HCT116 (cell line): ENCODE data around the gene SDK2. TPM values are rescaled to one million over a fixed set of nuclear protein-coding genes. Genes with fewer than 3 reads are reported as not detected.
A peak's percentile ranks its signal among the peaks of the same experiment; 100 is the strongest.

Experiments used
- ATAC-seq: fragments of 200-7000 bp; cut with Tn5 transposase; 2 replicates; pipeline ENCODE4 v1.9.1; 2020; ENCODE audit warnings: mild to moderate bottlenecking, moderate library complexity
- BruUV-seq: library from RNA; stranded (reverse); fragments of 400-500 nt; replicated peaks from 2 replicates; lab custom pipeline; 2021; lab: Mats Ljungman, UMichigan
- CTCF ChIA-PET: fragments of 300-600 bp; sonication (Branson Sonifier 250); formaldehyde crosslinking; loops from one replicate; lab custom pipeline; 2021; ENCODE audit warnings: antibody characterized with exemption; lab: Charles Lee
- POLR2A ChIA-PET: fragments of 300-600, 350-600 bp; sonication (Branson Sonifier 250); formaldehyde crosslinking; loops from one replicate; lab custom pipeline; 2021; ENCODE audit warnings: antibody characterized with exemption; lab: Charles Lee
- RAD21 ChIA-PET, 2 experiments: fragments of 300-600 bp; sonication (Branson Sonifier 250); formaldehyde crosslinking; loops; one replicate each; lab custom pipeline; 2023; ENCODE audit warnings: low total read pairs in 2 of 2; ENCODE audit not compliant: uncharacterized antibody in 2 of 2, unreplicated experiment in 2 of 2, low non-redundant PET in 1 of 2; lab: Charles Lee
- DNase-seq: peaks from one replicate; pipeline ENCODE4 v3.0.0-alpha.2; 2010; ENCODE audit warnings: low read depth, low spot score
- H2AFZ ChIP-seq: fragments of 200-600 bp; shearing (Covaris generic), sonication (generic); 2 replicates; pipeline ENCODE4 v1.6.1; 2017; ENCODE audit warnings: low read depth, mixed run types, mixed read lengths, antibody characterized with exemption, low read length; ENCODE audit not compliant: poor library complexity, severe bottlenecking
- H3K27ac ChIP-seq: 2 replicates; pipeline ENCODE4 v1.5.1; 2012; ENCODE audit warnings: low read depth, low read length
- H3K27me3 ChIP-seq: fragments of 200-600 bp; sonication (generic); 2 replicates; pipeline ENCODE4 v1.6.1; 2016; ENCODE audit warnings: mixed run types, low read length, mixed read lengths; ENCODE audit not compliant: insufficient read depth
- H3K36me3 ChIP-seq, 2 experiments: fragments of 200-500 bp in 1 of 2; fragments of 200-600 bp in 1 of 2; sonication (Bioruptor generic) in 1 of 2; sonication (generic) in 1 of 2; 2 replicates each; pipeline versions ENCODE4 v1.5.1 to v1.6.1; 2014 to 2016; ENCODE audit warnings: low read length in 2 of 2, inconsistent platforms in 1 of 2, mixed read lengths in 1 of 2, mixed run types in 1 of 2; ENCODE audit not compliant: insufficient read depth in 2 of 2, control insufficient read depth in 1 of 2
- H3K4me1 ChIP-seq, 2 experiments: fragments of 200-600 bp in 1 of 2; sonication (generic) in 1 of 2; 2 replicates each; pipeline versions ENCODE4 v1.5.1 to v1.6.1; 2012 to 2017; ENCODE audit warnings: low read length in 2 of 2, inconsistent platforms in 1 of 2, mild to moderate bottlenecking in 1 of 2, mixed read lengths in 1 of 2, mixed run types in 1 of 2, moderate library complexity in 1 of 2; ENCODE audit not compliant: insufficient read depth in 2 of 2, control insufficient read depth in 1 of 2
- H3K4me2 ChIP-seq: fragments of 200-600 bp; sonication (generic); 2 replicates; pipeline ENCODE4 v1.6.1; 2017; ENCODE audit warnings: mixed run types, low read length, mixed read lengths
- H3K4me3 ChIP-seq, 2 experiments: fragments of 200-600 bp in 1 of 2; sonication (generic) in 1 of 2; replicated peaks in 1 of 2; 2 replicates each; pipeline ENCODE4 v1.5.1; 2011 to 2016; ENCODE audit warnings: low read length in 2 of 2, control low read depth in 1 of 2, low read depth in 1 of 2, mild to moderate bottlenecking in 1 of 2, mixed read lengths in 1 of 2, mixed run types in 1 of 2
- H3K79me2 ChIP-seq: fragments of 200-600 bp; sonication (generic); 2 replicates; pipeline ENCODE4 v1.6.1; 2017; ENCODE audit warnings: mild to moderate bottlenecking, mixed run types, low read length, moderate library complexity, mixed read lengths; ENCODE audit not compliant: insufficient read depth
- H3K9ac ChIP-seq: fragments of 200-600 bp; sonication (generic); 2 replicates; pipeline ENCODE4 v1.6.1; 2016; ENCODE audit warnings: low read length, mixed read lengths
- H3K9me2 ChIP-seq: fragments of 200-600 bp; sonication (generic), shearing (Covaris generic); 2 replicates; pipeline ENCODE4 v1.6.1; 2017; ENCODE audit warnings: mixed run types, mild to moderate bottlenecking, moderate library complexity; ENCODE audit not compliant: insufficient read depth
- H3K9me3 ChIP-seq, 2 experiments: fragments of 200-500 bp in 1 of 2; fragments of 200-600 bp in 1 of 2; sonication (Bioruptor generic) in 1 of 2; sonication (generic) in 1 of 2; 2 replicates each; pipeline ENCODE4 v1.6.1; 2014 to 2017; ENCODE audit warnings: low read length in 2 of 2, mixed read lengths in 2 of 2, inconsistent platforms in 1 of 2, low read depth in 1 of 2, mild to moderate bottlenecking in 1 of 2, mixed run types in 1 of 2, moderate library complexity in 1 of 2; ENCODE audit not compliant: control insufficient read depth in 1 of 2, insufficient read depth in 1 of 2
- H4K20me1 ChIP-seq: fragments of 200-600 bp; sonication (generic), shearing (Covaris generic); 2 replicates; pipeline ENCODE4 v1.6.1; 2017; ENCODE audit warnings: mixed run types, mild to moderate bottlenecking, moderate library complexity; ENCODE audit not compliant: insufficient read depth
- CEBPB ChIP-seq: IDR thresholded peaks from 2 replicates; pipeline ENCODE4 v1.6.1; 2012; ENCODE audit warnings: low read depth
- CTCF ChIP-seq, 3 experiments: fragments of 200-600 bp in 1 of 3; sonication (generic) in 1 of 3; IDR thresholded peaks in 2 of 3; conservative IDR thresholded peaks in 1 of 3; 2 replicates each; pipeline ENCODE4 v1.5.1; 2012 to 2017; ENCODE audit warnings: low read depth in 2 of 3, low read length in 2 of 3, antibody characterized with exemption in 1 of 3, borderline replicate concordance in 1 of 3, control low read depth in 1 of 3, mild to moderate bottlenecking in 1 of 3, mixed read lengths in 1 of 3, mixed run types in 1 of 3, moderate library complexity in 1 of 3; ENCODE audit not compliant: insufficient read depth in 1 of 3
- EGR1 ChIP-seq: IDR thresholded peaks from 2 replicates; pipeline ENCODE4 v1.6.1; 2012; ENCODE audit warnings: low read depth
- EZH2 ChIP-seq: fragments of 200-600 bp; sonication (generic); IDR thresholded peaks from 2 replicates; pipeline ENCODE4 v1.6.1; 2017; ENCODE audit warnings: antibody characterized with exemption, mixed run types
- EZH2phosphoT487 ChIP-seq: fragments of 200-600 bp; IDR thresholded peaks from 2 replicates; pipeline ENCODE4 v1.6.1; 2018; ENCODE audit warnings: antibody characterized with exemption, borderline replicate concordance
- FOSL1 ChIP-seq: IDR thresholded peaks from 2 replicates; pipeline ENCODE4 v1.6.1; 2012; ENCODE audit warnings: low read depth
- MAX ChIP-seq: IDR thresholded peaks from 2 replicates; pipeline ENCODE4 v1.6.1; 2012
- POLR2A ChIP-seq: IDR thresholded peaks from 2 replicates; pipeline ENCODE4 v1.7.0; 2011; ENCODE audit warnings: borderline replicate concordance; ENCODE audit not compliant: insufficient read depth, insufficient read length; ENCODE audit errors: extremely low read depth
- POLR2AphosphoS5 ChIP-seq: IDR thresholded peaks from 2 replicates; pipeline ENCODE4 v1.6.1; 2011; ENCODE audit warnings: mild to moderate bottlenecking, low read depth, low read length, moderate library complexity
- RAD21 ChIP-seq: IDR thresholded peaks from 2 replicates; pipeline ENCODE4 v1.6.1; 2012; ENCODE audit warnings: low read depth, mild to moderate bottlenecking
- REST ChIP-seq: IDR thresholded peaks from 2 replicates; pipeline ENCODE4 v1.6.1; 2012; ENCODE audit warnings: low read depth
- SIN3A ChIP-seq: IDR thresholded peaks from 2 replicates; pipeline ENCODE4 v1.6.1; 2012; ENCODE audit warnings: low read depth
- SP1 ChIP-seq: IDR thresholded peaks from 2 replicates; pipeline ENCODE4 v1.6.1; 2012; ENCODE audit warnings: low read depth
- SRF ChIP-seq: IDR thresholded peaks from 2 replicates; pipeline ENCODE4 v1.6.1; 2012; ENCODE audit warnings: low read depth
- YY1 ChIP-seq: IDR thresholded peaks from 2 replicates; pipeline ENCODE4 v1.6.1; 2011; ENCODE audit warnings: low read length, low read depth, moderate library complexity, mild to moderate bottlenecking; ENCODE audit not compliant: insufficient replicate concordance; ENCODE audit errors: extremely low read depth
- ZNF274 ChIP-seq: fragments of 200-500 bp; sonication (Bioruptor generic); IDR thresholded peaks from 2 replicates; pipeline ENCODE4 v1.6.1; 2014; ENCODE audit warnings: mild to moderate bottlenecking, low read depth, low read length, inconsistent platforms
- intact Hi-C: fragments of 100-400 bp; cut with micrococcal nuclease; formaldehyde crosslinking; loops from 2 replicates; pipeline ENCODE4 v1.10.0; 2022
- total RNA-seq: library from RNA; stranded (reverse); gene quantifications from one replicate; pipeline ENCODE4 v1.2.1, GENCODE V29; 2021; ENCODE audit not compliant: unreplicated experiment

The SDK2 gene
- total RNA-seq, 1 experiment from 2014 or later, result 0.10 TPM

GRCh38 chr17:73349138-73349537 lies 295.1 kb downstream of the SDK2 start:
- DNase-seq (no peak), ATAC-seq (peak; percentile 13; the same call in 1 of the 2 replicates)
- Histone ChIP-seq H3K27ac (no peak overlapping the region), H3K9ac (no peak overlapping the region), H3K9me3 (no peaks in the 10 kb centered on the region), H3K79me2 (no peaks in the 10 kb centered on the region), H2AFZ (no peak overlapping the region), H4K20me1 (no peaks in the 10 kb centered on the region), H3K36me3 (no peaks in the 10 kb centered on the region), H3K27me3 (no peaks in the 10 kb centered on the region), H3K9me2 (no peaks in the 10 kb centered on the region), H3K4me2 (no peak overlapping the region), H3K4me1 (0 out of 4 replicates have a peak, but pooled peaks cover 0 to 3% of the 10 kb centered on the region in 2 experiments), H3K4me3 (no peak overlapping the region)
- CTCF ChIA-PET, result interaction anchor here (1.2 to 1.3 kb wide), 2 partner anchors 38 to 624 kb away, joined by 3 to 5 read pairs; no protein-coding TSS in a partner anchor
- POLR2A ChIA-PET, result no interaction called here
- RAD21 ChIA-PET, result no interaction called here
- intact Hi-C loops, result no loop called here
- TF ChIP-seq POLR2A, result no peak
- BruUV-seq, result no TSS peak

- intact Hi-C loops, result no loop called here
- ChIA-PET POLR2A (no interaction called here), CTCF (interaction anchor here (1.3 kb wide), 1 partner anchor 38 kb away, joined by 3 read pairs; no protein-coding TSS in a partner anchor), RAD21 (no interaction called here)
- Histone ChIP-seq H3K4me1 (peaks cover 0 to 6% of the 10 kb centered on the region in 2 experiments; a peak in 1 of 4 replicates), H3K4me2 (no peak overlapping the region), H3K27me3 (no peaks in the 10 kb centered on the region), H3K9me2 (no peaks in the 10 kb centered on the region), H3K36me3 (no peaks in the 10 kb centered on the region), H3K4me3 (no peak overlapping the region), H3K27ac (no peak overlapping the region), H4K20me1 (no peaks in the 10 kb centered on the region), H3K9ac (no peak overlapping the region), H3K79me2 (no peaks in the 10 kb centered on the region), H3K9me3 (no peaks in the 10 kb centered on the region), H2AFZ (no peak overlapping the region)
- DNase-seq (no peak), ATAC-seq (no peak)
- no TSS peak for BruUV-seq
- TF ChIP-seq MAX (no peak), POLR2AphosphoS5 (no peak), EZH2phosphoT487 (no peak), YY1 (no peak), ZNF274 (no peak), CEBPB (no peak), FOSL1 (no peak), RAD21 (no peak), EGR1 (no peak), SIN3A (no peak), SRF (no peak), CTCF (IDR thresholded peaks at IDR 0.05 in 2 of 3, conservative IDR thresholded peaks at IDR 0.05 in 1 of 3; ENCODE audit: borderline replicate concordance in 1 of 3, insufficient read depth in 1 of 3, low read depth in 2 of 3, low read length in 2 of 3) (no peak), SP1 (no peak), EZH2 (no peak), POLR2A (no peak), REST (no peak)
These were observed 295.5 kb downstream of the SDK2 start for GRCh38 chr17:73348829-73349095.
